PFSK-1 (cell line): ENCODE data around the gene EIF3L. TPM values are rescaled to one million over a fixed set of nuclear protein-coding genes. Genes with fewer than 3 reads are reported as not detected.

Experiments
- FOXP2 ChIP-seq: optimal IDR thresholded peaks from 2 replicates; pipeline ENCODE3; 2011; ENCODE audit warnings: borderline replicate concordance, control low read depth, inconsistent platforms; ENCODE audit not compliant: insufficient read depth; ENCODE audit errors: extremely low read length, extremely low read depth
- POLR2AphosphoS5 ChIP-seq: IDR thresholded peaks from 2 replicates; pipeline ENCODE4 v1.6.1; 2012; ENCODE audit warnings: low read depth, mild to moderate bottlenecking, control low read depth, low read length, moderate library complexity
- SIN3A ChIP-seq: IDR thresholded peaks from 2 replicates; pipeline ENCODE4 v1.6.1; 2012; ENCODE audit warnings: mild to moderate bottlenecking, low read length, moderate library complexity, borderline replicate concordance; ENCODE audit not compliant: insufficient read depth
- TAF1 ChIP-seq: IDR thresholded peaks from 2 replicates; pipeline ENCODE4 v1.6.1; 2012; ENCODE audit warnings: low read length, control low read depth, borderline replicate concordance; ENCODE audit not compliant: insufficient read depth
- polyA plus RNA-seq: library from polyadenylated mRNA; unstranded; fragments of >200 nt; gene quantifications from one replicate; pipeline ENCODE4 v1.2.1, GENCODE V29; 2012; ENCODE audit warnings: low read depth, missing spikeins; ENCODE audit not compliant: insufficient read length
- TF ChIP-seq, protein P1 (sequence below), 2 experiments: IDR thresholded peaks; 2 replicates each; pipeline versions ENCODE4 v1.6.1 to v1.8.0; 2011 to 2012; ENCODE audit warnings: low read depth in 2 of 2, low read length in 2 of 2, control low read depth in 1 of 2, inconsistent platforms in 1 of 2, mild to moderate bottlenecking in 1 of 2, moderate library complexity in 1 of 2; ENCODE audit not compliant: insufficient read depth in 1 of 2

The EIF3L gene
- polyA plus RNA-seq, result 572 TPM

DNA sequence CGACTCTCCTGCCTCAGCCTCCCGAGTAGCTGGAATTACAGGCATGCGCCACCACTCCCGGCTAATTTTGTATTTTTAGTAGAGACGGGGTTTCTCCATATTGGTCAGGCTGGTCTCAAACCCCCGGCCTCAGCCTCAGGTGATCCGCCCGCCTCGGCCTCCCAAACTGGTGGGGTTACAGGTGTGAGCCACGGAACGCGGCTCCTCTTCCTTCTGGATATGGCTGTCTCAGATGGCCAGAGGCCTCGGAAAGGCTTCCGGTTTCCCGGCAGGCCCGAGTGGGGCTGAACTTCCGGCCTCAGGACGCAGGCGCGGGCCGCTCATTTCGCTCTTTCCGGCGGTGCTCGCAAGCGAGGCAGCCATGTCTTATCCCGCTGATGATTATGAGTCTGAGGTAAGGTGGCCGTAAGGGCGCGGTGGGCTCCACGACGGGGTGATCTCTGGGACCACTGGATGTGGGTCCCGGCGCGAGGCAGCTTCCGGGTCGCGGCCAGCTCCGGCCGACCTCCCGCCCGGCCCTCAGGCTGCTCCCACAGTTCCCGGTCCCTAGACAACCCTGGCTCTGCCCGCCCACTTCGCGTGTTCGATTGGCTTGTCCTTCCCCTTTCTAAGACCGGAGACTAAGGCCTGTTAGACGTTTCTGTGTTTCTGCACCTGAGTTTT is at the start of gene EIF3L:
Gene EIF3L, plus strand, starts transcription at position 331 of the 663 bp plus-strand sequence. Its CDS starts 31 bp downstream, at position 362.
- TF ChIP-seq POLR2AphosphoS5 (peak; percentile 82), TAF1 (peak; percentile 94), SIN3A (no peak), FOXP2 (no peak)
- TF ChIP-seq, protein P1, sequence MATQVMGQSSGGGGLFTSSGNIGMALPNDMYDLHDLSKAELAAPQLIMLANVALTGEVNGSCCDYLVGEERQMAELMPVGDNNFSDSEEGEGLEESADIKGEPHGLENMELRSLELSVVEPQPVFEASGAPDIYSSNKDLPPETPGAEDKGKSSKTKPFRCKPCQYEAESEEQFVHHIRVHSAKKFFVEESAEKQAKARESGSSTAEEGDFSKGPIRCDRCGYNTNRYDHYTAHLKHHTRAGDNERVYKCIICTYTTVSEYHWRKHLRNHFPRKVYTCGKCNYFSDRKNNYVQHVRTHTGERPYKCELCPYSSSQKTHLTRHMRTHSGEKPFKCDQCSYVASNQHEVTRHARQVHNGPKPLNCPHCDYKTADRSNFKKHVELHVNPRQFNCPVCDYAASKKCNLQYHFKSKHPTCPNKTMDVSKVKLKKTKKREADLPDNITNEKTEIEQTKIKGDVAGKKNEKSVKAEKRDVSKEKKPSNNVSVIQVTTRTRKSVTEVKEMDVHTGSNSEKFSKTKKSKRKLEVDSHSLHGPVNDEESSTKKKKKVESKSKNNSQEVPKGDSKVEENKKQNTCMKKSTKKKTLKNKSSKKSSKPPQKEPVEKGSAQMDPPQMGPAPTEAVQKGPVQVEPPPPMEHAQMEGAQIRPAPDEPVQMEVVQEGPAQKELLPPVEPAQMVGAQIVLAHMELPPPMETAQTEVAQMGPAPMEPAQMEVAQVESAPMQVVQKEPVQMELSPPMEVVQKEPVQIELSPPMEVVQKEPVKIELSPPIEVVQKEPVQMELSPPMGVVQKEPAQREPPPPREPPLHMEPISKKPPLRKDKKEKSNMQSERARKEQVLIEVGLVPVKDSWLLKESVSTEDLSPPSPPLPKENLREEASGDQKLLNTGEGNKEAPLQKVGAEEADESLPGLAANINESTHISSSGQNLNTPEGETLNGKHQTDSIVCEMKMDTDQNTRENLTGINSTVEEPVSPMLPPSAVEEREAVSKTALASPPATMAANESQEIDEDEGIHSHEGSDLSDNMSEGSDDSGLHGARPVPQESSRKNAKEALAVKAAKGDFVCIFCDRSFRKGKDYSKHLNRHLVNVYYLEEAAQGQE (IDR thresholded peaks at IDR 0.05; ENCODE audit: insufficient read depth in 1 of 2, low read depth in 2 of 2, low read length in 2 of 2), result no peak

DNA sequence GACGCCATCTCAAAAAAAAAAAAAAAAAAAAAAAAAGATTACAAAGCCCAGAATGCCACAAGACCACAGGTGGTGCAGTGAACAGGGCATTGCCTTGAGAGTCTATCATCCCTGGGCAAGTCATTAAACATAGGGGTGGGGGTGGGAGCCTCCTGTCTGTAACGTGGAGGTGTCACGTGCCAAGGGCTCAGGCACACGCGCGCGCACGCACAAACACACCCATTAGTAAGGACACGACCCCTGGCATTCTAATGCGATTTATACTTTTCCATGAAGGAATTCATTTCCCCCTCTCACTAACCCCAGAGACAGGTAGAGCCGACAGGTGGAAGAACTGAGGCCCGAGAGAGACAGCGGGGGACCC is 47.3 kb upstream of the EIF3L start:
- TF ChIP-seq TAF1 (no peak), POLR2AphosphoS5 (no peak), SIN3A (no peak), FOXP2 (no peak)
- TF ChIP-seq, protein P1 (IDR thresholded peaks at IDR 0.05; ENCODE audit: insufficient read depth in 1 of 2, low read depth in 2 of 2, low read length in 2 of 2), result no peak

DNA sequence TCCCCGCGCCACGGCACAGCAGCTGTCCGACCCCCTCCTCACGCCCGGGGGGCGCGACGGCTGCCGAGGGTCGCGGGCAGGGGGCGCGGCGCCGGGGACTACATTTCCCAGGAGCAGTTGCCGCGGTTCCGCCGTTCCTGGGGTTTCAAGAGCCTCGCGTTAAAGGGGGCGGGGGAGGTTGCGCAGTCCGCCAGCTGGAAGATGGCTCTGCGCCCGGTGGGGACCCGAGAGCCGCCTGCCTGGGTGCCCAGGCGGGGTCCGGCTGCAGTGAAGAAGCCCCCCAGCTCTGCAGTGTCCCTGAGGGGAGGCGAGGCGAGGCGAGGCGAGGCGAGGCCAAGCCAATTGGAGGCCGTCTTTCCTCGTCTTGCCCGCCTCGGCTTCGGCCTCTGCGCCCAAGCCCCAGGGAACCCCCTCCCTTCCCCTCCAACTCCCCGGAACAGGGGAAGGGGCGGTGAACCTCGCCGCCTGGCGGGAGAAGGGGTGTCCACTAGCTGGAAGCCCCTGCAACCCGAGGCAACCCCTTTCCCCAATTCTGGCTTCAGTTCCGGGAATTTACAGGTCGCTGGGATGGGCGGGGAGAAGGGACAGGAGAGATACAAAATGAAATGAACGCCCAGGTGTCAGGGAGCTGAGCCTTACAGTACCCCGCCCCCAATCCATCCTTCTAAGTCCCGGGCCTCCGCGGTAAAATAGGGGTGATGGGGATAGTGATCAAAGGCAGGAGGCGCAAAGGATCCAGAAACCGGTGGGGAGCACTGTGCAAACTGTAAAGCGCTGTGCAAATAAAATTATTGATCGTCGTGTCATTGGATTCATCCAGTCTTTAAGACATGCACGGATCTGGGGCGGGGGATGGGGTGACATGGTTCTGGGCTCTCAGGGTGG is 46.7 kb upstream of the EIF3L start:
- TF ChIP-seq TAF1, result no peak
- no peak for TF ChIP-seq POLR2AphosphoS5
- no peak for TF ChIP-seq FOXP2
- TF ChIP-seq, protein P1 (IDR thresholded peaks at IDR 0.05; ENCODE audit: insufficient read depth in 1 of 2, low read depth in 2 of 2, low read length in 2 of 2), result no peak
- no peak for TF ChIP-seq SIN3A

DNA sequence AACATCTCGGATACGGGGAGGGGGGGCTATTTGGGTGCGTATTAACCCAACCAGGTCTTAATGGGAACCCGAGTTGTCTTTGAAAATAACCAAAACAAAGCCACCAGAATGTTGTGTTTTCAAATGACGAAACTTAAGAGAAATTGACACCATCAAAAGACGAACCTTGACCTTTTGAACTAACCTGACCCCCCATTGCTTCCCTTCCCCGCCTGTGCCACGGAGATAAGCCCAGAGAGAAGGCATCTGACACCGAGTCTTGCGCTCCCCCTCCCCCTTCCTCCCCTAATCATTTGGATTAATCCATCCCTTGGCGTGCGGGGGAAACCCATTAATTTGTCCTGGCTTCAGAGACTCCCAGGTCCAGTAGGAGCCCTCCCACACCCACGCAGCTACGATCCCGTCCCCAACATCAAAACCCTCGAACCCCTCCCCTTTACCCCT is 46.0 kb upstream of the EIF3L start:
- TF ChIP-seq POLR2AphosphoS5 (no peak), SIN3A (no peak), FOXP2 (no peak), TAF1 (no peak)
- TF ChIP-seq, protein P1 (IDR thresholded peaks at IDR 0.05; ENCODE audit: insufficient read depth in 1 of 2, low read depth in 2 of 2, low read length in 2 of 2), result no peak
